ENCODE results near the gene ZBTB32.

ZBTB32 gene

DNA sequence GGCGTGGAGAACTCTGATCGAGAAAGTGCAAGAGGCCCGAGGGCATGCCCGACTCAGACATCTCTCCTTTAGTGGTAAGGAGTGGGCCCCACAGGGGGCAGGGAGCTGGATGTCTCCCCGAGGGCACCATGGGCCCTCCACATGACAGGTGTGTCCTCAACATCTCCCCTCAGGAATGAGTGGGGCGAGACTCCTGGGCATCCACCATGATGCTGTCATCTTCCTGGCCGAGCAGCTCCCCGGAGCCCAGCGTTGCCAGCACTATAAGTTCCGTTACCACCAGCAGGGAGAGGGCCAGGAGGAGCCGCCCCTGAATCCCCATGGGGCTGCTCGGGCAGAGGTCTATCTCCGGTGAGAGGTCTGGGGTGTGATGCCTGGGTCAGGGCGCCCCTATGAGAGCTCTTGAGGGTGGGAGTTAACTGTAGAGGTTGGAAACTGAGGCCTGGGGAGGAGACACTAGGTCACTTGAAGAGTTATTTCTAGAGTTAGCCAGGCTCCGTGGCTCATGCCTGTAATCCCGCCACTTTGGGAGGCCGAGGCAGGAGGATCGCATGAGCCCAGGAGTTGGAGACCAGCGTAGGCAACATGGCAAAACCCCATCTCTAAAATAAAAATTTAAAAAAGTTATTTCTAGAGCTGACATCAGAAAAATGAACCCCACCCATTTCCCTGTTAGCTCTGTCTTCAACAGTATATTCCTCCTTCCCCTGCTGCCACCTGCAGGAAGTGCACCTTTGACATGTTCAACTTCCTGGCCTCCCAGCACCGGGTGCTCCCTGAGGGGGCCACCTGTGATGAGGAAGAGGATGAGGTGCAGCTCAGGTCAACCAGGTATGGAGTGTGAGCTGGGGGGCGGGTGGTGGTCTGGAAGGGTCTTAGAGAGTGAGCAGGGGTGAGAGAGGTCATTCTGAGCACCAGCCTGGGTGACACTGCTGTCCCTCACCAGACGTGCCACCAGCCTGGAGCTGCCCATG, 32.8 kb downstream of the ZBTB32 start:
- no peak for DNase-seq (ENCODE audit: low read depth in 2 of 2)

DNA sequence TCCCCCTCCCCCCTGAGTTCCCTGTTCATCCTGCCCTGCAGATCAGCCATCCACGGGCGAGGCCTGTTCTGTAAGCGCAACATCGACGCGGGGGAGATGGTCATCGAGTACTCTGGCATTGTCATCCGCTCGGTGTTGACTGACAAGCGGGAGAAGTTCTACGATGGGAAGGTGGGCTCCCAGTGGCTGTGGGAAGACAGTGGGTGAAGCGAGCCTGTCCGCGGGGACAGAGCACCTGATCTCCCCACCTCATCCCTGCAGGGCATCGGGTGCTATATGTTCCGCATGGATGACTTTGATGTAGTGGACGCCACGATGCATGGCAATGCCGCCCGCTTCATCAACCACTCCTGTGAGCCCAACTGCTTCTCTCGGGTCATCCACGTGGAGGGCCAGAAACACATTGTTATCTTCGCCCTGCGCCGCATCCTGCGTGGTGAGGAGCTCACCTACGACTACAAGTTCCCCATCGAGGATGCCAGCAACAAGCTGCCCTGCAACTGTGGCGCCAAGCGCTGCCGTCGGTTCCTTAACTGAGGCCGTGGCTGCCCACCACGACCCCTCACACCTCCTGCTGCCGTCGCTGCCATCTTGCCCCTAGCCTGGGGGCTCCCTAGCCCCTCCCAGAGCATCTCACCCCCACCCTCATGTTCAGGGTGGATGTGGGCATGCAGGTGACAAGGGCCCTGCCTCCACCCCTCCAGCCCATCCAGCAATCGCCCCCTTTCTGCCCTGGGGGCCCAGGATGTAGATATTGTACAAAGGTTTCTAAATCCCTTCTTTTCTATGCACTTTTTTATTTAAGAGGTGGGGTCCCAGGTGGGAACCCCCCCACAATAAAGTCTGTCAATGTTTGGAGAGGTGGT, 33.9 kb downstream of the ZBTB32 start:
- no peak for DNase-seq (ENCODE audit: low read depth in 2 of 2)

DNA sequence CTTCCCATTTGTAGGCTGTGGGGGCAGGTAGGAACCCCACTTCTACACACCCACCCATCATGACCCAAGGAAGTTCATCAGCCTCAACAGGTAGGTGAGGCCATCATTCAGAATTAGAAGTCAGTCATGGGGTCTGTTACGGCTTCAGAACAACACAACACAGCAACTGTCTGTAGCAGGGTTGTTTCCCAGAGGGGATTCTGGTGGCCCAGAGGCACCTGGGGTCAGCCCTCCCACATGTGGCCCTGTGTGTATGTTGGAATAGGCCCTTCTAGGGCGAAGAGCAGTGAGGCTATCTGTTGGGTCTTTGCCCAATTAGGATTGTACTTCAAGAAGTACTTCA, 34.5 kb downstream of the ZBTB32 start:
- no peak for DNase-seq (ENCODE audit: low read depth in 2 of 2)

- no peak for DNase-seq (ENCODE audit: low read depth in 2 of 2)
Measured at GRCh38 chr19:35739275-35740107, 35.1 kb downstream of the ZBTB32 start.

- DNase-seq (ENCODE audit: low read depth in 2 of 2), result no peak
Measured at GRCh38 chr19:35740108-35740422, 35.7 kb downstream of the ZBTB32 start.

- DNase-seq (ENCODE audit: low read depth in 2 of 2), result peak; percentile 83 to 87
Measured at GRCh38 chr19:35740423-35741202, 36.3 kb downstream of the ZBTB32 start.

DNA sequence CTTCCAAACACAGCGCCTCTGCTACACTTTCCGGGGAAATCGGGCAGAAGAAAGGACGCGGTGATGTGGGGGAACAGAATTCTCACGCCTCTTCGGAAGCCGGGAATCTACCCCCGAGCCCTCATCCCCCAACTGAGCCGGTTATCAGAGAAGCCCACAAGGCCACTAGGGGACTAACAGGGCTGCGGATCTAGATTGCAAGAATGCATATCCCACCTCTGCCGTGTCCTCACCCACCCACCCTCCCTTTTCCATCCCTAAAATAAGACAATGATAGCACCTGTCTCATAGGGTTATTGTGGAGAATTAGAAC, 36.8 kb downstream of the ZBTB32 start:
- no peak for DNase-seq (ENCODE audit: low read depth in 2 of 2)

GRCh38 chr19:35742121-35742724, 37.9 kb downstream of the ZBTB32 start, which contains the start of gene IGFLR1:
Gene IGFLR1, minus strand, starts transcription at chr19:35742452. Its CDS starts 1,272 bp downstream, at chr19:35741180.
- no peak for DNase-seq (ENCODE audit: low read depth in 2 of 2)

DNA sequence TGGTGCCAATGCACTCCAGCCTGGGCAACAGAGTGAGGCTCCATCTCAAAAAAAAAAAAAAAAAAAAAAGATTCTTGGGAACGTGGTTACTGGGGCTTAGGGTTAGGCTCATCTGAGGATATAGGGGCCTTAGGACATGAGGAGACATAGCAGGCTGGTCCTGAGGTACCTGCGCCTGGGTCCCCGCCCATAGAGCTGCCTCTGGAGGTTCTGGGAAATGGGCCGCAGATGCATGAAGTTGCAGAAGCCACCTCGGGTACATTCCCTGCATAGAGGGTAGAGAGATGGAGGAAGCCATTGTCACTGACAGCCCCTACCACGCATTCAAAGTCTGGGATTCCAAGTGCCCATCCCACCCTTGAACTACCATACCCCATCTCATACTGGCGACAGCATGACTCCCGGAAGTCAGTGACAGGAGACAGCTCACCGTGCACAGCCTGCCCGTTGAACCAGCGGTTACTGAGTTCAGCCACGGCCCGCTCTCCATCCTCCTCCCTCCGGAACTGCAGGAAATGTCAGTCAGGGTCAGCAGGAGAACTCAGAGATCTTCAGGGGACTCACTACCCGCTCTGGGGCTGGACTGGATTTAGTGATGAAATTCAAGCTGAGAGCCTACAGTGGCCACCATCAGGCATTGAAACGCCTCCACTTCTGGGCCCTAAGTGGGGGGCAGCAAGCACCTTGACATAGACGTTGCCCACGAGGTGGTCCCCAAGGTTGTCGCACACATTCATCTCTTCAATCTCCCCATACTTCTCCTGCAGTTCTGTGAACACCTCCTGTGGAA, 39.5 kb downstream of the ZBTB32 start:
- no peak for DNase-seq (ENCODE audit: low read depth in 2 of 2)

- peak; percentile 83 to 87 for DNase-seq (ENCODE audit: low read depth in 2 of 2)
Measured at GRCh38 chr19:35744430-35745327, 40.3 kb downstream of the ZBTB32 start.

GRCh38 chr19:35745328-35746086, 41.1 kb downstream of the ZBTB32 start, which contains the start of the genes PSENEN and U2AF1L4:
Gene PSENEN, plus strand, starts transcription at chr19:35745651. Its CDS starts 280 bp downstream, at chr19:35745931.
Gene U2AF1L4, minus strand, starts transcription at chr19:35745418. Its CDS starts 27 bp downstream, at chr19:35745391.
- DNase-seq (ENCODE audit: low read depth in 2 of 2), result peak; percentile 97 to 98

DNA sequence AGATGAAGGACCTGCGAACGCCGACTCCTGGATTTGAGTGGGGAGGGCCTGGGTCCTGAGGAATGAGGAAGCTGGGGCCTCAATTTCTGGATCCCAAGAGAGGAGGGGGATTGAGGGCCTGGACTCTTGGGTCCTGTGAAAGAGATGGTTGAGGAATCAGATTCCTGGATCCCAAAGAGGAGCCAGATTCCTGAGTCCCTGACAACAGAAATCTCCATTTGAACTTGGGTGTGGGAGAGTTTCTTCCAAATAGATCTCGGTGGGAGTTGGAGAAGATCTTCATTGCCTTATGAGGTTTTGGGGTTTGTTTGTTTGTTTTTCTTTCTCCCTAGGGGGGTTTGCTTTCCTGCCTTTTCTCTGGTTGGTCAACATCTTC, 41.7 kb downstream of the ZBTB32 start:
- DNase-seq (ENCODE audit: low read depth in 2 of 2), result no peak

GRCh38 chr19:35746531-35746930, 42.2 kb downstream of the ZBTB32 start:
- DNase-seq (ENCODE audit: low read depth in 2 of 2), result no peak

DNA sequence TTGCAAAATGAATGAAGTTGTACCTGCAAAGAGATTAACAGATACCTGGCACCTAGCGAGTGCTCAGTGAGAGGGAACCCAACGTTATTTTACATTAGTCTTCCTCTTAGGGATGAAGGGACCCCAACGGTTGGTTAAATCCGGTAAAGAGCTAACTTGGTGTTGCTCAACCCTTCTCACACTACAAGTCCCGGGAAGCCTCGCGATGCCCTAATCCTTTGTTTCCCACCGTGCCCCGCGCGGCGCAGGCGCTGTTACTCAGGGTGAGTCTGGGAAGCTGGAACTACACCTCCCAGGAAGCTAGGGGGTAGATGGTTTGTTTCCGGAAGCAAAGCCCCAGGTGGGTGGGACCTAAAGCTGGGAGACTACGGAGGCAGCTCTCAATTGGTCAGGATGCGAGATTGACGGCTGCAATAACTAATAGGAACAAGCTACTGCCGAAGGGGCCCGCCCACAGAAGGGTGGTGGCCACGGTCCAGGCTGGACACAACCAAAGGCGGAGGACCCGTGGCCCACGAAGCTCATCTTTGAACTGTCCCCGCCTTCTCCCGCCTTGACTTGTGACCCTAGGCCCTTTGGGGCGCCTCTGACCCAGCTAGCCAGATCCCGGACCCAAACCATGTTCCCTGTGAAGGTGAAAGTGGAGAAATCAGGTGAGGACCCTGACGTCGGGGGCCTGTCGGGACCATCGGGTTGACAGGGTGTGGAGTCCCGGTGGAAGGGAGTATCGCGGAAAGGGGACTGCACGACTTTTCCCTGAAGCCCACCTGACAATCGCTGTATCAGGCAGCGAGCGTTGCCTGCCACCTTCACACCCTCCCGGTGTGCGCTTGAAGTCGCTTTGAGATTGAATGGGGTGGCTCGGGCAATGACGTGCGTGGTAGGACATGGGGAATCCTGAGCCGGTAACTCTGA, 44.0 kb downstream of the ZBTB32 start, which contains the start of gene LIN37:
Gene LIN37 (plus strand): TSS at position 471 of the 915 bp plus-strand sequence. CDS start 149 bp downstream, at position 620.
- DNase-seq (ENCODE audit: low read depth in 2 of 2), result peak; percentile 97 to 98

DNA sequence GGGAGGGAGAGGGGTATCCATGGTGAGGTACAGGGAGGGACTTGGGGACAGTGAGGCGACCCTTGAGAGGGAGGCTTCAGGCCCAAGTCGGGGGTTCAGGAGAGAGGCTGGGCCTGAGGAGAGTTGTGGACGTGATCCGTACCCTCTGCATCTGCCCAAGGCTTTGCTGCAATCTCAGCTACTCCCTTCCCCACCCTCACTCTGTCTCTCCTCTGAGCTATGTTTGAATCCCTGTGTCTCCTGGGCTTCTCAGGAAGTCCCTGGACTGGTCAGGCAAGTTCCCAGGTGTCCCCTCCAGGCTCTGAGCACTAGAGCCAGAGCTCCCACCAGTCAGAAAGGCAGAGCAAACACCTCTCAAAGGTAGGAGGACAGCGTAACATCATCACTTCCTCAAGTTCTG, 45.8 kb downstream of the ZBTB32 start:
- DNase-seq (ENCODE audit: low read depth in 2 of 2), result no peak

DNA sequence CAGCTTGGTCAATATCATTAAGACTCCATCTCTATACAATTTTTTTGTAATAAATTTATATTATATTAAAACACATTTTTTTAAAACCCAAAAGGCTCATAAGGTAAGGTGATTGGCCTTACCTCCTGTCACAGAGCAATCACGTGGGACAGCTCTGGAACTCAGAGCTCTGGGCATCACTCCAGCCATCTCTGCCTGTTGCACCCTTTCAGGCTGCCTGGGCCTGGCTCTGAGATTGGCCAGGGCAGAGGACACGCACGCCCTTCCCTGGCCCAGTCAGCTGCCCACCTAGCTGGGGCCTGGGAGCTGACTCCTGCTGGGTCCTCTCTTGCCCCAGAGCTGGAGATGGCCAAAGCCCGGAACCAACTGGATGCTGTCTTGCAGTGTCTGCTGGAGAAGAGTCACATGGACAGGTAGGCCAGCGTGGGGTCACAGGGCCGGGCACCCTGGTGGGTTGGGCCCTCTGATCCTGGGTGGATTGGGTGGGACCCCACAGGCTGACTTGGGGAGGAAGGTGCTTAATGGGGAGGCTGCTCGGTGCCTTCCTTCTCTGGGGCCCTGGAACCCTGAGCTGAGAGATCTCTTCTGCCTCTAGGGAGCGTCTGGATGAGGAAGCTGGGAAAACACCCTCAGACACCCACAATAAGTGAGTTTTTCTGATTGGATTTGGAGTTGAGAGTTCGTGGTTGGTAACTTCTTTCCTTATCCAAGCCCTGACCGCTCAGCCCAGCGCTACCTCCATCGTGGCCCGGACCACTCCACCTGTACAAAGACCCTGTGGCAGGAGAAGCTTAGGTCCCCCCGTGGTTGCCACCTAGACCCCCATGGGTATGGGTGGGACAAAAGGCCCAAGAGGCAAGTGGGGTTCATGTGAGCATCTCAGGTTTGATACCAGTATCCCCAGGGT, 47.7 kb downstream of the ZBTB32 start:
- DNase-seq (ENCODE audit: low read depth in 2 of 2), result no peak

All from fibroblast of skin of left biceps (primary cell).